Stimulated activated CD8-positive, alpha-beta memory T cell treated with anti-CD3 and anti-CD28 coated beads, Interleukin-15, amount 100 ng/mL, for 1 hour (primary cell): ENCODE data around the gene TNPO3.

ENCODE experiments used
- DNase-seq: peaks from one replicate; pipeline ENCODE4 v3.0.0-alpha.2; 2020; ENCODE audit warnings: low read depth

TNPO3 gene

DNA sequence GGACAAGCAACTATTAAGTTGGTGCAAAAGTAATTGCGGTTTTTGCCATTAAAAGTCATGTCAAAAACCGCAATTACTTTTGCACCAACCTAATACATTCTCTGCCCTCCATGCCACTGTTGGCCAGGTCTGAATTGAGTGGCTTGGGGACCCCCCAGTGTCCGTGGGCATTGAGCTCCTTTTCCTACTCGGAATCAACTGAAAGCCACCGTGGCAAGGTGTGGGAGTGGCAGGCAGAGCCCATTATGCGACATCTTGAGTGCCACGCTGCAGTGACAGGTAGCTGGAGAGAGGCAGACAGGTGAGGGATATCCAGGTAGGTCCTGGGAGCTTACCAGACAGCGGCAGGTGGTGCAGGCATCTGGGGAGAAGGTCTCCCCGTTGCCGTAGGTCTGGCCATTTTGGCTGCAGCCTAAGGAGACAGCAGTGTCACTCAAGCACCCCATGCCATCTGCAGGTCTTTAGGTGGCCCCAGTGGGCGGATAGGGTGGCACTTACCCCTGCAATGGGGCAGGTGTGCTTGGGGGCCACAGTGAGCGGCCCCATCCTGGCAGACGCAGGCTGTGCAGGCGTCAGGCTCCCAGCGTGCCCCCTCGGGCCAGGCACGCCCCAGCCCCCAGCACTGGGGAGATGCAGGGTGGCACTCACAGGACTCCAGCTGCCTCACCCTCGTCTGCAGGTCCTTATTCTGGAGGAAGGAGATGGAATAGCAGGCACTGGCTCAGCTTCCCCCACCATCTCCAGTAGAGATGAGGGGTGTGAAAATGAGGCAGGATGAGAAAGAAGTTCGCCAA is 147.9 kb downstream of the TNPO3 start:
- no peak for DNase-seq

DNA sequence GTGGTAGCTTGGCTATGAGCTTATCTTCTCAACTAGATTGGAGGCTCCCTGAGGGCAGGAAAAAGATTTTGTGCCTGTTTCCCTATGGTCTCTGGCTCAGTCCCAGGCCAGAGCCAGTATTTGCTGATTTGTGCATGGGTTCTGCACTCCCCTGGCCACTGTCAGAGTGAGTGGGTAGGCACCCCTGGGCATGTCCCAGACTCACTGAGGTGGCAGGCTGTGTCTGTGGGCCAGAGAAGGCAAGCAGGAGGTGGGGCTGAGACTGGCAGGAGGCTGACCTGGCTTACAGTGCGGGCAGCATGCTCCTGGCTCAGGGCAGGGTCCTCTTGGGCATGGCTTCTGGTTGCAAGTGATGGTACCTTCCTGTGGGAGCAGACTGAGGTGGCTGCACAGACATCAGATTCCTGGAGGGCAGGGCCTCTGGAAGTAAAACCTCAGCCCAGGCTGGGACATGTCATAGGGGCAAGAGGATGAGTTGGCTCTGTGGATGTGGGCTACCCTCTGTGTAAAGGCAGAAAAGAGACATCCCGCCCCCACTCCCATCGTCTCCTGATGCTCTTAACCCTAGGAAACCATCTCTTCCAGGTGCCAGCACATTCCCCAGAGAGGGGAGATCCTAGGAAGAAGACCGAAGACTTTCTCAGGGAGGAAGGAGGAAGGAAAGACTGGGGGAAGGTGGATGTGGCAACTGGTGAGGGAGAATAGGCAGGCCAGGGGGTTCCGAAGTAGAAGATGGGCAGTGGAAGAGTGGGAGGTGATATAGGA is 148.7 kb downstream of the TNPO3 start:
- no peak for DNase-seq

DNA sequence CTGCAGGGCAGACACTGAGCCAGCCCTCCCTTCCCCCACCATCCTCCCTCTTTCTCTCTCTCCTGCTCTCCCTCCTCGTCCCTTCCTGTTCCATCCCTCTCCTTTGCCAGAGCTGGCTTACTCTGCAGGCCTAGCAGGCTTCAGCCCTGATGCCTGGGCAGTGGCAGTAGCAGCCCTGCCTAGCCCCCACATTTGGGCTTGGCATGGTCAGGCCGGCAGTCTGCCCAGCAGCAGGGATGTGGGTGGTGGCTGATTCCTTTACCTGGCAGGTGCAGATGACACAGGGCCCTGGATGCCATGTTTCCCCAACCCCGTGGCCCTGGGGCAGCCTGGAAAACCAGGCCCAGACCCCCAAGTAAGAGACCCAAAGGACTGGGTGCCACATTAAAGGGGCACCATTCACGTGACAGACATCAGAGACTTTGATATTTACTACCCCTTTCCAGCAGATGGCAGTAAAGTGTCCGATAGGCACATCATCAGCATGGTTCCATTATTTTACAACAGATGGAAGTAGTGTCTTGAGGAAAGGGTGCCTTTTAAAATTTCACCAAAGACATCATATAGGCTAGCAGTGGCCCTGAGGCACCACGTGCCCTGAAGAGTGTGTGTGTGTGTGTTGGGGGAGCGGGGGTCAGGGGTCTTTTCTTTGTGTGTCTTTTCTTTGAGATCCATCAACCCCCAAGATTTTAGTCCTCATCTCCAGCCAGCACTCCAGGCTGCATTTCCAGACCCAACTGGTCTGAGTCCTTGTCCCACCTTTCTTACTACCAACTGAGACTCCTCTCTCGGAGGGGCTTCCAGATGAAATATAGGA is 150.3 kb downstream of the TNPO3 start:
- no peak for DNase-seq
